IMR-90 (cell line): ENCODE results near the gene SLC25A15.

Source experiments
- BHLHE40 ChIP-seq: fragments of 150-350 bp; IDR thresholded peaks from 2 replicates; pipeline ENCODE4 v1.6.1; 2016; ENCODE audit warnings: mild to moderate bottlenecking, low read depth, low read length
- CHD1 ChIP-seq: IDR thresholded peaks from 2 replicates; pipeline ENCODE4 v1.6.1; 2012; ENCODE audit warnings: low read depth, low read length, improper control_type of control experiment
- MAFK ChIP-seq: IDR thresholded peaks from 2 replicates; pipeline ENCODE4 v1.6.1; 2012; ENCODE audit warnings: low read depth, low read length, improper control_type of control experiment
- MAZ ChIP-seq: IDR thresholded peaks from 2 replicates; pipeline ENCODE4 v1.6.1; 2012; ENCODE audit warnings: low read depth, mild to moderate bottlenecking, low read length, improper control_type of control experiment, moderate library complexity, borderline replicate concordance
- MXI1 ChIP-seq: IDR thresholded peaks from 2 replicates; pipeline ENCODE4 v1.6.1; 2012; ENCODE audit warnings: low read depth, mild to moderate bottlenecking, low read length, moderate library complexity, borderline replicate concordance
- NFE2L2 ChIP-seq: fragments of 150-350 bp; IDR thresholded peaks from 2 replicates; pipeline ENCODE4 v1.6.1; 2016; ENCODE audit warnings: low read depth, mild to moderate bottlenecking, low read length
- POLR2A ChIP-seq: IDR thresholded peaks from 2 replicates; pipeline ENCODE4 v1.6.1; 2012; ENCODE audit warnings: mild to moderate bottlenecking, low read depth, low read length
- RAD21 ChIP-seq: IDR thresholded peaks from 2 replicates; pipeline ENCODE4 v1.6.1; 2012; ENCODE audit warnings: low read length, improper control_type of control experiment
- SMC3 ChIP-seq: fragments of 150-350 bp; IDR thresholded peaks from 2 replicates; pipeline ENCODE4 v1.6.1; 2016; ENCODE audit warnings: low read depth, mild to moderate bottlenecking, antibody characterized with exemption, low read length, moderate library complexity
- TF ChIP-seq, protein P1 (sequence below): conservative IDR thresholded peaks from 2 replicates; pipeline ENCODE4 v1.5.1; 2012; ENCODE audit warnings: mild to moderate bottlenecking, low read depth, low read length, improper control_type of control experiment
- TF ChIP-seq, protein P2 (sequence below): fragments of 150-350 bp; IDR thresholded peaks from 2 replicates; pipeline ENCODE4 v1.6.1; 2016; ENCODE audit warnings: low read depth, mild to moderate bottlenecking, low read length, moderate library complexity, borderline replicate concordance

DNA sequence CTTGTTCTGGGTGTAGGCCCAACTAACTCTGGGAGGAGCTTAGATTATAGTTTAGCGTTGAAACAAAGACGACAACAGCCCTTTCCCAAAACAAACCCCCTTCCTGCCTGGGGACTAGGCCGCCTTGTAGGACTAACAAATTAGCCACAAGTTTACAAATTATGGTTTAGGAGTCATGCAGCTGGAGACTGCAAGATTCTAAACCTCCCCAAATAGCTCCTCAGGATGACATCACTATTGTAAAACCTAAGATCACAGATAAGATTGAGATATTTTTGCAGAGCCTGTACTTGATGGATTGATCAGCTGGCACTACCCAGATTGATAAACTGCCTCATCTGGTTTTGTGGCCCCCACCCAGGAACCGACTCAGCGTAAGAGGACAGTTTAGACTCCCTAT, 2.3 kb upstream of the SLC25A15 start:
- TF ChIP-seq, protein P1, sequence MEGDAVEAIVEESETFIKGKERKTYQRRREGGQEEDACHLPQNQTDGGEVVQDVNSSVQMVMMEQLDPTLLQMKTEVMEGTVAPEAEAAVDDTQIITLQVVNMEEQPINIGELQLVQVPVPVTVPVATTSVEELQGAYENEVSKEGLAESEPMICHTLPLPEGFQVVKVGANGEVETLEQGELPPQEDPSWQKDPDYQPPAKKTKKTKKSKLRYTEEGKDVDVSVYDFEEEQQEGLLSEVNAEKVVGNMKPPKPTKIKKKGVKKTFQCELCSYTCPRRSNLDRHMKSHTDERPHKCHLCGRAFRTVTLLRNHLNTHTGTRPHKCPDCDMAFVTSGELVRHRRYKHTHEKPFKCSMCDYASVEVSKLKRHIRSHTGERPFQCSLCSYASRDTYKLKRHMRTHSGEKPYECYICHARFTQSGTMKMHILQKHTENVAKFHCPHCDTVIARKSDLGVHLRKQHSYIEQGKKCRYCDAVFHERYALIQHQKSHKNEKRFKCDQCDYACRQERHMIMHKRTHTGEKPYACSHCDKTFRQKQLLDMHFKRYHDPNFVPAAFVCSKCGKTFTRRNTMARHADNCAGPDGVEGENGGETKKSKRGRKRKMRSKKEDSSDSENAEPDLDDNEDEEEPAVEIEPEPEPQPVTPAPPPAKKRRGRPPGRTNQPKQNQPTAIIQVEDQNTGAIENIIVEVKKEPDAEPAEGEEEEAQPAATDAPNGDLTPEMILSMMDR: no peak
- TF ChIP-seq POLR2A (no peak), MAFK (no peak), RAD21 (no peak), SMC3 (no peak), CHD1 (no peak), MXI1 (no peak), MAZ (peak; percentile 42; the same call in 1 of the 2 replicates), NFE2L2 (no peak), BHLHE40 (no peak)
- TF ChIP-seq, protein P2, sequence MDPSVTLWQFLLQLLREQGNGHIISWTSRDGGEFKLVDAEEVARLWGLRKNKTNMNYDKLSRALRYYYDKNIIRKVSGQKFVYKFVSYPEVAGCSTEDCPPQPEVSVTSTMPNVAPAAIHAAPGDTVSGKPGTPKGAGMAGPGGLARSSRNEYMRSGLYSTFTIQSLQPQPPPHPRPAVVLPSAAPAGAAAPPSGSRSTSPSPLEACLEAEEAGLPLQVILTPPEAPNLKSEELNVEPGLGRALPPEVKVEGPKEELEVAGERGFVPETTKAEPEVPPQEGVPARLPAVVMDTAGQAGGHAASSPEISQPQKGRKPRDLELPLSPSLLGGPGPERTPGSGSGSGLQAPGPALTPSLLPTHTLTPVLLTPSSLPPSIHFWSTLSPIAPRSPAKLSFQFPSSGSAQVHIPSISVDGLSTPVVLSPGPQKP: no peak
